ENCODE measurements around the gene IQSEC3. TPM values are rescaled to one million over a fixed set of nuclear protein-coding genes. Genes with fewer than 3 reads are reported as not detected.
"Not testable (repeated sequence)": the region's sequence is repeated elsewhere in the genome, so short reads cannot be mapped to it uniquely, and the experiment has no call there.

IQSEC3 gene
- total RNA-seq, 1 experiment from 2014 or later: not detected

DNA sequence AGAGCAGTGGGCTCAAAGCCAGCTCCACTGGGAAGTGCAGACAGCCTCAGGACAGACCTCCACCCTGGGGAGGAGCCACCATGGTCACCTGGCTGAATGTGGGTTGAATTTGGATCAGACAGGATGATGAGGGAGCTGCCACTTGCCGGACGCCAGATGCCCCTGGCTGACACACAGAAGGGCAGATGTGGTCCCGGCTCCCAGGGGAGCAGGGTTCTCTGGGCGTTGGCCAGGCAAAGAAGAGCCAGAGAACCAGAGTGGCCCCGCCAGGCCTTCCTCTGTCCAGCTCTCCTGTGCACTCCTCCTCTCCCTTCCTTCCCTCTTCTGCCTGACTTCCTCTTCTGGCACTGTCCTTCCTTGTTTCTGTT, 20.6 kb upstream of the IQSEC3 start:
- not testable (repeated sequence) for H3K9me3 ChIP-seq (replicated peaks); H3K4me3 ChIP-seq; H3K27me3 ChIP-seq; DNase-seq; H3K27ac ChIP-seq; H3K36me3 ChIP-seq; H3K4me1 ChIP-seq

DNA sequence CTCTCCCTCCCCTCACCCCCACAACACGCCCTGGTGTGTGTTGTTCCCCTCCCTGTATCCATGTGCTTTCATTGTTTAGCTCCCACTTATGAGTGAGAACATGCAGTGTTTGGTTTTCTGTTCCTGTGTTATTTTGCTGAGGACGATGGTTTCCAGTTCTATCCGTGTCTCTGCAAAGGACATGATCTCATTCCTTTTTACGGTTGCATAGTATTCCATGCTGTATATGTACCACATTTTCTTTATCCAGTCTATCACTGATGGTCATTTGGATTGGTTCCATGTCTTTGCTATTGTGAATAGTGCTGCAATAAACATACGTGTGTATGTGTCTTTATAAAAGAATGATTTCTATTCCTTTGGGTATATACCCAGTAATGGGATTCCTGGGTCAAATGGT, 20.0 kb upstream of the IQSEC3 start:
- not testable (repeated sequence) for H3K27ac ChIP-seq; DNase-seq; H3K4me1 ChIP-seq; H3K9me3 ChIP-seq (replicated peaks); H3K4me3 ChIP-seq; H3K27me3 ChIP-seq; H3K36me3 ChIP-seq

DNA sequence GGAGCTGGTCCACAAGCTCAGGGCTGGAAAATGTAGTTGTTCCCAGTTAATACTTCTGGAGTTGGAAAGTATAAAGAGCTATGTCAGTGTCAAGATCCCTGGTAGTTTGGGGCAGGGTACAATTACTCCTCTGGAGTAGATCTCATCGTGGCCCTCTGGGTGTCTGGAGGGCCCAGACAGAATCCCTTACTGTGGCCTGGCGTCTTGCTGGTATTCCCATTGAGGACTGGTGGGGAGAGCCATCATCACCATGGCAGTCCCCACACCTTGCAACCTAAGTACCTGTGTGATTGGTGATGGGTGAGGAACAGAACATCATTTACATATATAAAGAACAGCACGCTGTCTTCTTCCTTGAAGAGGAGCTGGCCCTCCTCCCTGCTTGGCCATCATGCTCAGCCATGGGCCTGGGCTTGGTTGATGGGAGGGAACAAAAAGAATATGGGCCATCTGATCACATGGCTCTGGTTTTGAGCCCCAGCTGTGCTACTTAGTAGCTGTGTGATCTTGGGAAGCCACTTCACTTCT, 18.8 kb upstream of the IQSEC3 start:
- H3K9me3 ChIP-seq (replicated peaks); H3K27ac ChIP-seq; H3K36me3 ChIP-seq; H3K27me3 ChIP-seq; H3K4me3 ChIP-seq; DNase-seq; H3K4me1 ChIP-seq: not testable (repeated sequence)

DNA sequence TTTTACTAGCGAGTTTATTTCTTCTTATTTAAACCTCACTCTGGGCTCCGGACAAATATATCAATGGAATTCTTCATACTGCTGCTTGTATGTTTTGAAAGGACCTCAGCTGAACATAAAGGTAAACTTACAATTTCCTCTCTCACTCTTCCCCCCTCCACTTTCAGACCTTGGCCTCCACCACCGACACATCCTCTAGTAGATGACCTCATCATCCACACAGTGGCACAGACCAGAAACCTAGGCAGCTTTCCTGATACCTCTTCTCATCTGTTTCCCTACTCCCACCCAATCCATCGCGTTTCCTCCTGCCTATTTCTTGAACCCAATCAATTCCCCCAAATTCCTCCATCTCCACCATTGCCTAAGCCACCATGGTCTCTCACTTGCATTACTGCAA, 17.4 kb upstream of the IQSEC3 start:
- DNase-seq; H3K9me3 ChIP-seq (replicated peaks); H3K27me3 ChIP-seq; H3K4me1 ChIP-seq; H3K36me3 ChIP-seq; H3K27ac ChIP-seq; H3K4me3 ChIP-seq: not testable (repeated sequence)

DNA sequence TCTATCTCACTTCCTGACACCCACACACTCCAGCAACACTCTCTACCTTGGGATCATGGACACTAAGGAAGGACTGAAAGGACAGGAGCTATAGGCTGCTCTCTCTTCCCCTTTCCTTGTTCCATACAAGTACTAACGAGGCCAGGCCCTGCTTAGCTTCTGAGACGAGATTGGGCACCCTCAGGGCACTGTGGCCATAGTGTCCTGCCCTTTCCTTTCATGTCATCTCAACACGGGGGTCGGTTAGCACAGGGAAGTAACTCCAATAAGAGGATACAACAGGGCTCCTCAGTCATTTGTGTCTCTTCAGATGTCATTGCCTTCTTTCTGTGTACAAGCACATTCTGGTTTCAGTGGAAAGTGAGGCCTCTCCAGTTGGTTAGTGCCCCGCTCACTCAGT, 15.5 kb upstream of the IQSEC3 start:
- DNase-seq: not testable (repeated sequence)

DNA sequence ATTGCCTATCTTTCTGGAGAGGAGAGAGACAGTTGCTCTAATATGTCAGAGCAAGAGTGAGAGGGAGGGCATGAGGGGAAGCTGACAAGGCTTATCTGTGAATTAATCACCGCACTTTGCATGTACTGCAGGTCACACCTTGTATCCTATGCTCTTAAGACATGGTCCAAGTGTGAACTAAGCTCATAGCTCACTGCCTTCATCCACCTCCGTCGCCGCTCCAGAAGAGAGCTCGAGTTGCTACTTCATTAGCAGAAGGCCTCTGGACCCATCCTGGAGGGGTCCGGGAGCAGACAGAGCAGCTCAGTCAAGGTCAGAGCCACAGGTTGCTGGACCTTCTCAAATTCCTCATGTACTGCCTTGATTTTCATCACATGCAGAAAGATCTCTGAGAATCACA, 14.6 kb upstream of the IQSEC3 start:
- H3K4me3 ChIP-seq; H3K9me3 ChIP-seq (replicated peaks); H3K4me1 ChIP-seq; H3K27ac ChIP-seq; H3K36me3 ChIP-seq; DNase-seq: not testable (repeated sequence)
- H3K27me3 ChIP-seq: peaks cover 15% of the 10 kb centered on the region

More for the DNA sequence above, 15.5 kb upstream of the IQSEC3 start:
- peaks cover 15% of the 10 kb centered on the region for H3K27me3 ChIP-seq
- H3K27ac ChIP-seq; H3K4me3 ChIP-seq; H3K36me3 ChIP-seq; H3K9me3 ChIP-seq (replicated peaks); H3K4me1 ChIP-seq: not testable (repeated sequence)

DNA sequence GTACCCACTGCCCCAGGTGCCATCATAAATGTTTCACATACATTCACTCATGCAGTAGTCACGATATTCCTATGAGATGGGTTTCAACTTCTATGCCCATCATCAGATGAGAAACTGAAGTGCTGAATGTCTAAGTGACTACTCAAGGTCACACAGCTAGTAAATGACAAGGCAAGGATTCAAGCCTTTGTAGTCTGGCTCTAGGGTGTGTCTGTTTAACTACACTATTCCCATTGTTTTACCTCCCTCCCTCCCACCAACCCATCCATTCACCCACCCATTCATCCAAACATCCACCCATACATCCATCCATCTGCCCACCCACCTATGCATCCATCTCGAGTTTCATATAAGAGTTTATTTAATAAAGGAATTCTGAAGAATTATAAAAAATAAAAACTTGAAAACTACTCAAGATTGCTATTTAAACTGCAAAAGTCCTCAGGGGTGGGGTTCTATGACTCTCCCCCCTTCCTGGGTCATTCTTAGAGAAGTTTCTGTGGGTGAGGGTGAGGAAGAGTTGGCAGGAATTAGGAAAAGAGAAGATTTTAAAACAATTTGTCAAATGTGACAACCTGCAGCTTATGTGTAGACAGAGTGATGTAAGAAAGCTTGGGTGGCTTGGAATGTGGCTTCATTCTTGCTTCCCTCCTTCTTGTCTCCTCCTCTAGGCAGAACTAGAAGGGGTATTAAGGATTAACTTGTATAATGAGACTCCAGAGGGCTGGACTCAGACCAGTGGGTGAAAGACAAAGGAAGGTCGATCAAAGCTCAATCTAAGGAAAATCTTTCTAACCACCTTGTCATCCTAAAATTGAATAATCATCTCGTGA, 13.4 kb upstream of the IQSEC3 start:
- DNase-seq; H3K36me3 ChIP-seq; H3K4me3 ChIP-seq; H3K4me1 ChIP-seq; H3K27ac ChIP-seq; H3K9me3 ChIP-seq (replicated peaks): not testable (repeated sequence)
- peaks cover 15% of the 10 kb centered on the region for H3K27me3 ChIP-seq

DNA sequence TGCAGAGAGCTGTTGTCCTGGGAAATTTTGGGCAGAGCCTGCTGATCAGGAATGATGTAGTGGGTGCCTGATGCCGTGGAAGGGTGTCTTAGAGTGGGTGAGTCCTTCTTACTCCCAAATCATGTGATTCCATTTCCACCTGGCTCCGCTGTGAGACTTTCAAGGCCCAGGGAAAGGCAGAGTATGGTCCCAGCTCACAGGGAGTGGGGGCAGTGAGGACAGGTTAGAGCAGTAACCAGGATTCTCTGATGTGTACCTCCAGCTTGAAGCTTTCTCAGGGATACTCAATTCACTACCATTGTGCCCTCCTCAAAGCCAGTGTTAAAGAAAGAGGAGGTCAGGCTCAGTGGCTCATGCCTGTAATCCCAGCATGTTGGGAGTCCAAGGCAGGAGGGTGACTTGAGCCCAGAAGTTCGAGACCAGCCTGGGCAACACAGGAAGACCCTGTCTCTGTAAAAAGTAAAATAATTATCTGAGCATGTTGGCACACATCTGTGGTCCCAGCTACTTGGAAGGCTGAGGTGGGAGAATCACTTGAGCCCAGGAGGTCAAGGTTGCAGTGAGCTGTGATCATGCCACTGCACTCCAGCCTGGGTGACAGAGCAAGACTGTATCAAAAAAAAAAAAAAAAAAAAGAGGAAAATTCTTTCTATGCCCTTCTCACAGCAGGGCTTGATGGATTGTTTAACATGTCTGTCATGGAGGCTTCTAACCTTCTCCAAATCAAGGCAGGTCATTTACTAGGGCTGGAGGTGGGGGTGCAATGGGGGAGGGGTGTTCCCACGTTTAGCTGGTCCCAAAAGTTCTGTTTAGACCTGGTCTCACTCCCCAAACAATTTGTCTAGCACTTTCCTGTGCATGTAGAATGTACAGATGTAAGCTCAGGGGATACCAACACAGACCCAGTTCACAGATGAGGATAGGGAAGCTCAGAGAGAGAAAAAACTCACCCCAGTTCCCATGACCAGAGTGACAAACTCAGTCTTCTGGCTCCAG, 12.5 kb upstream of the IQSEC3 start:
- Histone ChIP-seq H3K4me1 (no peaks in the 10 kb centered on the region; the same call in 1 of the 2 replicates), H3K4me3 (no peak overlapping the region)
- DNase-seq: no peak

DNA sequence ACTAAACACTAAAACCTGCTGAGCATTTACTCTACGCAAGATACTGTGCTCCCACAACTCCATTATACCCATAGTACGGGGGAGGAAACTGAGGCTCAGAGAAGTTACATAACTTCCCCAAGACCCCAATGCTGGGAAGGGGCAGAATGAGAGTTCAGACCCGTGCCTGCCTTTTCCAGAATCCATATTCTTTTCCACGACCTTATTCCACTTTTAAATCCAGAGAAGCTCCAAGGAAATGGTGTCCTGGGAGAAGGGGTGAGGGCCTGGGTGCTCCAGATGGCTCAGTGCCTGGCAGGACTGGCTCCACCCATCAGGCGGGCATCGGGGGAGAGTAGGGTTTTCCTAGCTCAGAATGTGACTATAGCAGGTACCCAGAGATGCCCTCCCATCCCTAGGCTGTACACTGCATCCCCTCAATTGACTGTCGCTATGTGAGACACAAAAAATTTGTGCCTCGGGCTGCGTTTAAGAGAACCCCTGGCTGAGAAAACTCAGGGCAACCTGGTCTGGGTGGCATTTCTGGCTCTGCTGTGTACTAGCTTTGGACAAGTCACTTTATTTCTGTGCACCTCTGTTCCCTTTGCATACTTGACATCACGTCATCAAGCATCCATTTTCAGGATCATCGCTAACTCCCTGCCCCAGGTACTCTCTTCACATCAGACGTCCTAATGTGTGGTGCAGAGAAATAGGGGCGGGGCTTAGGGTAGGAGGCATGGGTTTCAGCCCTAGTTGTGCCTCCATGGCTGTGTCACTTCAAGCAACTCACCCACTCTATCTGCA, 11.6 kb upstream of the IQSEC3 start:
- H3K9me3 ChIP-seq (replicated peaks): peaks cover 3% of the 10 kb centered on the region; the same call in 1 of the 2 replicates
- H3K4me3 ChIP-seq: no peak overlapping the region
- H3K36me3 ChIP-seq: no peaks in the 10 kb centered on the region
- peak in 1 of 2 experiments; percentile 9 for DNase-seq
- H3K27me3 ChIP-seq: peaks cover 15% of the 10 kb centered on the region
- no peaks in the 10 kb centered on the region; the same call in 1 of the 2 replicates for H3K4me1 ChIP-seq
- H3K27ac ChIP-seq: no peak overlapping the region

More for the DNA sequence above, 12.5 kb upstream of the IQSEC3 start:
- Histone ChIP-seq H3K36me3 (no peaks in the 10 kb centered on the region), H3K27ac (no peak overlapping the region), H3K9me3 (replicated peaks) (peaks cover 3% of the 10 kb centered on the region; the same call in 1 of the 2 replicates), H3K27me3 (peaks cover 15% of the 10 kb centered on the region)

DNA sequence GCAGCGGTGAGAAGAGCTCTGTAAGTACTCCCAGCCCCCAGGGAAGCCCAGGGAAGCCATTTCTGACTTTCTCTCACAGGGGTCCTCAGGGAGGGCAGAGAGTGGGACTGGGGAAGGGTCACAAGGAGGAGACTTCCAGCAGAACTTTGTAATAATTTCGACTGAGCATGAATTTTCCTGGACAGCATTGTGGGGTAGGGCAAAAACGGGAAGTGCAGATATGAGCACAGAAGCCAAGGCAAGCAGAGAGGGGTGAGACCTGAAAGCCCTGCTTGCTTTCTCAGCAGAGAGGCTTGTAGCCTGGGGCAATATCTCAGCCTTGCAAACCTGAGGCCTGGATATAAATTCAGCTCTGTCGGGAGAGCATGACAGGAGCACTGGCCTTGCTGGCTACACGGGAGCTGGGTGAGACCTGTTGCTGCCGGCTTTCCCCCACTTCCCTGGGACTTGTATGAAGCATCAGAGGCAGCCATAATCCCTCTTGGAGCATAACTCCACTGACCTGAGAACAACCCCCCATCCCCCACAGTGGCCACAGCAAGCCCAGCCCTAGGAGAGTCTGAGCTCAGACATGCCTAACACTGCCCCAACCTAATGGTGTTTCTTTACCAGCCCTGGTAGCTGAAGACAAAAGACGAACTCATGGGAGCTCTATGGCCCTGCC, 9.8 kb upstream of the IQSEC3 start:
- H3K27me3 ChIP-seq: peaks cover 15% of the 10 kb centered on the region

DNA sequence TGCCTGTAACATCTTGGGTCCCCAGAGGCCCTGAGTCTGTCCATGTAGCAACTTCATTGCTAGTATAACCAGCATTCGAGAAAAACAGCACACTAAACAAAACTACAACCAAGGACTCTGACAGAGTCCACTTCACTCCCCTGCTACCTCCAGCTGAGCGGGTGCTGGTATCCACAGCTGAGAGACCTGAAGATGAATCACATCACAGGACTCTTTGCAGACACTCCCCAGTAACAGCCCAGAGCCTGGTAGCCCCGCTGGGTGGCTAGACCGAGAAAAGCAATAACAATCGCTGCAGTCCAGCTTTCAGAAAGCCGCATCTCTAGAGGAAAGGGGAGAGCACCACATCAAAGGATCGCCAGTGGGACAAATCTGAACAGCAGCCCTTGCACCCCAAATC, 9.0 kb upstream of the IQSEC3 start:
- Histone ChIP-seq H3K4me3 (no peak overlapping the region), H3K9me3 (replicated peaks) (peaks cover 3% of the 10 kb centered on the region; the same call in 1 of the 2 replicates), H3K36me3 (no peaks in the 10 kb centered on the region), H3K27me3 (peaks cover 15% of the 10 kb centered on the region), H3K4me1 (no peaks in the 10 kb centered on the region; the same call in 1 of the 2 replicates), H3K27ac (no peak overlapping the region)
- no peak for DNase-seq

More for the DNA sequence above, 9.8 kb upstream of the IQSEC3 start:
- Histone ChIP-seq H3K27ac (no peak overlapping the region), H3K36me3 (no peaks in the 10 kb centered on the region), H3K4me1 (no peaks in the 10 kb centered on the region; the same call in 1 of the 2 replicates), H3K9me3 (replicated peaks) (peaks cover 3% of the 10 kb centered on the region; the same call in 1 of the 2 replicates), H3K4me3 (no peak overlapping the region)
- no peak for DNase-seq

DNA sequence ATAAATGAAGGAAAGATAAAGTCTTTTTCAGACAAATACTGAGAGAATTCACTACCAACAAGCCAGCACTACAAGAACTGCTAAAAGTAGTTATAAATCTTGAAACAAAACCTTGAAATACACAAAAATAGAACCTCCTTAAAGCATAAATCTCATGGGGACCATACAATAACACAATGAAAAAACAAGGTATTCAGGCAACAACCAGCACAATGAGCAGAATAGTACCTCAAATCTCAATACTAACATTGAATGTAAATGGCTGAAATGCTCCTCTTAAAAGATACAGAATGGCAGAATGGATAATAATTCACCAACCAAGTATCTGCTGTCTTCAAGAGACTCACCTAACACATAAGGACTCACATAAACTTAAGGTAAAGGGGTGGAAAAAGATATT, 7.7 kb upstream of the IQSEC3 start:
- Histone ChIP-seq H3K27me3 (peaks cover 9% of the 10 kb centered on the region), H3K36me3 (no peaks in the 10 kb centered on the region)

DNA sequence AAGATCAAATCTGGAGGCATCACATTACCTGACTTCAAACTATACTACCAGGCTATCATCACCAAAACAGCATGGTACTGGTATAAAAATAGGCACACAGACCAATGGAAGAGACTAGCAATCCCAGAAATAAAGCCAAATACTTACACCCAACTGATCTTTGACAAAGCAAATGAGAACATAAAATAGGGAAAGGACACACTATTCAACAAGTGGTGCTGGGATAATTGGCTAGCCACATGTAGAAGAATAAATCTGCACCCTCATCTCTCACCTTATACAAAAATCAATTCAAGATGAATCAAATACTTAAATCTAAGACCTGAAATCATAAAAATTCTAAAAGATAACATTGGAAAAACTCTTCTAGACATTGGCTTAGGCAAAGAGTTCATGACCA, 4.7 kb upstream of the IQSEC3 start:
- H3K36me3 ChIP-seq; H3K27ac ChIP-seq; DNase-seq; H3K4me1 ChIP-seq; H3K4me3 ChIP-seq; H3K27me3 ChIP-seq; H3K9me3 ChIP-seq (replicated peaks): not testable (repeated sequence)

More for the DNA sequence above, 7.7 kb upstream of the IQSEC3 start:
- Histone ChIP-seq H3K27ac (no peak overlapping the region), H3K9me3 (replicated peaks) (peaks cover 3% of the 10 kb centered on the region; the same call in 1 of the 2 replicates), H3K4me1 (no peaks in the 10 kb centered on the region), H3K4me3 (no peak overlapping the region)
- DNase-seq: no peak
